BLaER1 treated with 17β-estradiol and CSF1 and Interleukin-3, amounts not matched to agents 10 nM and 100 nM (cell line): ENCODE measurements around the gene TNNI3K.

ENCODE experiments used
- H3K27ac ChIP-seq, 11 experiments: shearing (Covaris generic); formaldehyde crosslinking; 2 replicates each; pipeline ENCODE4 v1.8.1; 2022
- H3K27me3 ChIP-seq, 11 experiments: shearing (Covaris generic); formaldehyde crosslinking; 2 replicates each; pipeline ENCODE4 v1.8.1; 2022
- H3K36me3 ChIP-seq, 11 experiments: shearing (Covaris generic); formaldehyde crosslinking; 2 replicates each; pipeline ENCODE4 v1.8.1; 2022
- H3K4me1 ChIP-seq, 10 experiments: shearing (Covaris generic); formaldehyde crosslinking; 2 replicates each; pipeline ENCODE4 v1.8.1; 2022
- H3K4me2 ChIP-seq, 11 experiments: shearing (Covaris generic); formaldehyde crosslinking; 2 replicates each; pipeline ENCODE4 v1.8.1; 2022
- H3K4me3 ChIP-seq, 10 experiments: shearing (Covaris generic); formaldehyde crosslinking; 2 replicates each; pipeline ENCODE4 v1.8.1; 2022
- H3K9ac ChIP-seq, 11 experiments: shearing (Covaris generic); formaldehyde crosslinking; 2 replicates each; pipeline ENCODE4 v1.8.1; 2022
- H3K9me3 ChIP-seq, 11 experiments: shearing (Covaris generic); formaldehyde crosslinking; replicated peaks in 1 of 11; 2 replicates each; pipeline ENCODE4 v1.8.1; 2022
- H4K20me1 ChIP-seq, 11 experiments: shearing (Covaris generic); formaldehyde crosslinking; 2 replicates each; pipeline ENCODE4 v1.8.1; 2022
- Cebpa-rat ChIP-seq, 11 experiments: shearing (Covaris generic); IDR thresholded peaks; 2 replicates each; pipeline ENCODE4 v1.8.1; 2022

Gene TNNI3K

GRCh38 chr1:74235153-74235552 lies at the start of gene TNNI3K:
Gene TNNI3K, plus strand, starts transcription at chr1:74235387. Its CDS starts 65 bp downstream, at chr1:74235452.
- Histone ChIP-seq H3K4me1 (peaks cover 0 to 5% (median 0%) of the 10 kb centered on the region in 10 experiments; a peak in 2 of 20 replicates), H3K36me3 (no peaks in the 10 kb centered on the region), H3K4me3 (no peak within 1 kb of the TSS), H3K27me3 (no peaks in the 10 kb centered on the region), H4K20me1 (no peaks in the 10 kb centered on the region), H3K4me2 (peak within 1 kb of the TSS in 1 of 11 experiments; percentile 24; a peak in 1 of 22 replicates), H3K9me3 (no peaks in the 10 kb centered on the region), H3K9ac (no peak within 1 kb of the TSS), H3K27ac (no peak within 1 kb of the TSS)
- TF ChIP-seq Cebpa-rat (IDR thresholded peaks at IDR 0.05) = no peak

DNA sequence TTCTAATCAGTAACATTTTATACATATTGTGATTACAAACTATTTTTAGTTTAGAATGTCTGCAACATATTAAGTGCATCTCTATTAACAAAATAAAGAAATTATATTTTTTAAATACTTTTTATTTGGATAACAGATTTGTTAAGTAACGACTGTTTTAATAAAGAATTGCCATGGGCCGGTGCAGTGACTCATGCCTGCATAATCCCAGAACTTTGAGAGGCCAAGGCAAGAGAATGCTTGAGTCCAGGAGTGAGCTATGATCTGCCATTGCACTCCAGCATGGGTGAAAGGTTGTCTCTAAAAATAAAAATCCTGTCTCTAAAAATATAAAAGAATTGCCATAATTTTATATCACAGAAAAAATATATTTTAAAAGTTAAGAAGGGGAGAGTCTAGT lies 41.3 kb upstream of the TNNI3K start:
- Histone ChIP-seq H3K4me1 (peaks cover under 1 to 8% (median 3%) of the 10 kb centered on the region in 10 experiments; a peak in 16 of 20 replicates), H3K27ac (no peak overlapping the region), H3K9ac (no peak overlapping the region), H3K9me3 (peaks cover 0 to 12% (median 9%) of the 10 kb centered on the region in 11 experiments; a peak in 15 of 22 replicates), H4K20me1 (no peaks in the 10 kb centered on the region), H3K4me3 (no peak overlapping the region), H3K4me2 (no peak overlapping the region), H3K27me3 (no peaks in the 10 kb centered on the region), H3K36me3 (no peaks in the 10 kb centered on the region)
- no peak for TF ChIP-seq Cebpa-rat (IDR thresholded peaks at IDR 0.05)

- Histone ChIP-seq H3K4me2 (no peak overlapping the region), H3K27ac (no peak overlapping the region), H4K20me1 (no peaks in the 10 kb centered on the region), H3K9me3 (peaks cover 0 to 4% (median 0%) of the 10 kb centered on the region in 11 experiments; a peak in 1 of 22 replicates), H3K27me3 (no peaks in the 10 kb centered on the region), H3K4me1 (peaks cover 7 to 16% (median 13%) of the 10 kb centered on the region in 10 experiments; a peak in 18 of 20 replicates), H3K36me3 (peaks cover 0 to 7% (median 0%) of the 10 kb centered on the region in 11 experiments; a peak in 4 of 22 replicates), H3K9ac (no peak overlapping the region), H3K4me3 (no peak overlapping the region)
- TF ChIP-seq Cebpa-rat (IDR thresholded peaks at IDR 0.05) = no peak
Observed at GRCh38 chr1:74195339-74195738, 39.8 kb upstream of the TNNI3K start.

DNA sequence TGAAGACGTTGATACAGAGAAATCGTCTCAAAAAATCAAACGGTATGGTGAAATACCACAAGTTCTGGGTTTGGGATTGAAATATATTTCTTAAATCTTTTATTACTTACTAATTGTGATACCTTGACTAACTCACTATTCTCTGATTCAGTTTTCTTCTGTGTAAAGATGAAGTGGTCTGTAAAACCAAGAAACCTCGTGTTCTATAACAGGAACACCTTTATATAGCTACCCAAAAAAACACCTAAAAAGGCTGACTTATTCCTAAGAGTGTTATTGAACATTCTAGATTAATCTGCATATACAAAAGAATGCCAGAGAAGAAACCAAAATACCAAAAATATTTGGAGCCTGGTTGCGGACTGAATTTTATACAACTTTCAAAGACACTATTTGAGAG lies 37.9 kb upstream of the TNNI3K start:
- peaks cover 0 to 4% (median 0%) of the 10 kb centered on the region in 11 experiments; a peak in 1 of 22 replicates for H3K9me3 ChIP-seq
- H3K9ac ChIP-seq = peak overlapping the region; percentile 60 to 84 (median 77); a peak in 16 of 22 replicates
- H3K27me3 ChIP-seq = no peaks in the 10 kb centered on the region
- peaks cover 7 to 16% (median 13%) of the 10 kb centered on the region in 10 experiments; a peak in 18 of 20 replicates for H3K4me1 ChIP-seq
- H4K20me1 ChIP-seq = no peaks in the 10 kb centered on the region
- H3K36me3 ChIP-seq = peaks cover 0 to 26% (median 2%) of the 10 kb centered on the region in 11 experiments; a peak in 6 of 22 replicates
- H3K27ac ChIP-seq = peak overlapping the region in 9 of 11 experiments; percentile 60 to 88 (median 77); a peak in 15 of 22 replicates
- H3K4me2 ChIP-seq = peak overlapping the region; percentile 60 to 87 (median 74)
- no peak for TF ChIP-seq Cebpa-rat (IDR thresholded peaks at IDR 0.05)
- H3K4me3 ChIP-seq = peak overlapping the region; percentile 59 to 76 (median 66)

GRCh38 chr1:74197657-74198552 lies 37.3 kb upstream of the TNNI3K start, which contains the start of the genes FPGT and LRRIQ3:
Gene FPGT, plus strand, starts transcription at chr1:74198242. Its CDS starts 37 bp downstream, at chr1:74198279.
Gene LRRIQ3, minus strand, starts transcription at chr1:74198176. Its CDS starts 14,492 bp downstream, at chr1:74183684.
- Histone ChIP-seq H3K36me3 (peaks cover 0 to 33% (median 2%) of the 10 kb centered on the region in 11 experiments; a peak in 7 of 22 replicates), H3K4me3 (peak within 1 kb of the TSS; percentile 59 to 76 (median 66)), H4K20me1 (no peaks in the 10 kb centered on the region), H3K9ac (peak within 1 kb of the TSS; percentile 69 to 84 (median 79)), H3K9me3 (peaks cover 0 to 4% (median 0%) of the 10 kb centered on the region in 11 experiments; a peak in 1 of 22 replicates), H3K27me3 (no peaks in the 10 kb centered on the region), H3K27ac (peak within 1 kb of the TSS; percentile 60 to 88 (median 75)), H3K4me2 (peak within 1 kb of the TSS; percentile 69 to 93 (median 80)), H3K4me1 (peaks cover 7 to 16% (median 13%) of the 10 kb centered on the region in 10 experiments; a peak in 18 of 20 replicates)
- TF ChIP-seq Cebpa-rat (IDR thresholded peaks at IDR 0.05) = no peak

- peak overlapping the region in 1 of 11 experiments; percentile 82; a peak in 1 of 22 replicates for H3K9ac ChIP-seq
- TF ChIP-seq Cebpa-rat (IDR thresholded peaks at IDR 0.05) = no peak
- peaks cover 0 to 49% (median 2%) of the 10 kb centered on the region in 11 experiments; a peak in 9 of 22 replicates for H3K36me3 ChIP-seq
- H4K20me1 ChIP-seq = no peaks in the 10 kb centered on the region
- H3K27ac ChIP-seq = no peak overlapping the region; a peak in 1 of 22 replicates
- peak overlapping the region in 4 of 10 experiments; percentile 59 to 68 (median 62); a peak in 6 of 20 replicates for H3K4me3 ChIP-seq
- peak overlapping the region; percentile 69 to 93 (median 80); a peak in 17 of 22 replicates for H3K4me2 ChIP-seq
- H3K27me3 ChIP-seq = no peaks in the 10 kb centered on the region
- H3K4me1 ChIP-seq = peaks cover 7 to 16% (median 13%) of the 10 kb centered on the region in 10 experiments; a peak in 18 of 20 replicates
- H3K9me3 ChIP-seq = peaks cover 0 to 4% (median 0%) of the 10 kb centered on the region in 11 experiments; a peak in 1 of 22 replicates
Observed at GRCh38 chr1:74199504-74199903, 35.7 kb upstream of the TNNI3K start.

DNA sequence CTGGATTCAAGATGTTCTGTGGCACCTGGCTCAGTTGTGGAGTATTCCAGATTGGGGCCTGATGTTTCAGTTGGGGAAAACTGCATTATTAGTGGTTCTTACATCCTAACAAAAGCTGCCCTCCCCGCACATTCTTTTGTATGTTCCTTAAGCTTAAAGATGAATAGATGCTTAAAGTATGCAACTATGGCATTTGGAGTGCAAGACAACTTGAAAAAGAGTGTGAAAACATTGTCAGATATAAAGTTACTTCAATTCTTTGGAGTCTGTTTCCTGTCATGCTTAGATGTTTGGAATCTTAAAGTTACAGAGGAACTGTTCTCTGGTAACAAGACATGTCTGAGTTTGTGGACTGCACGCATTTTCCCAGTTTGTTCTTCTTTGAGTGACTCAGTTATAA lies 29.9 kb upstream of the TNNI3K start:
- Histone ChIP-seq H4K20me1 (no peaks in the 10 kb centered on the region), H3K4me1 (no peaks in the 10 kb centered on the region), H3K4me2 (no peak overlapping the region), H3K9ac (no peak overlapping the region), H3K4me3 (no peak overlapping the region), H3K36me3 (peaks cover 0 to 70% (median 3%) of the 10 kb centered on the region in 11 experiments; a peak in 9 of 22 replicates), H3K27ac (no peak overlapping the region), H3K27me3 (no peaks in the 10 kb centered on the region), H3K9me3 (no peaks in the 10 kb centered on the region; a peak in 1 of 22 replicates)
- no peak for TF ChIP-seq Cebpa-rat (IDR thresholded peaks at IDR 0.05)

GRCh38 chr1:74215229-74215628 lies 20.0 kb upstream of the TNNI3K start:
- no peaks in the 10 kb centered on the region for H3K27me3 ChIP-seq
- H4K20me1 ChIP-seq = no peaks in the 10 kb centered on the region
- no peak for TF ChIP-seq Cebpa-rat (IDR thresholded peaks at IDR 0.05)
- no peak overlapping the region for H3K27ac ChIP-seq
- no peaks in the 10 kb centered on the region for H3K36me3 ChIP-seq
- no peak overlapping the region for H3K4me2 ChIP-seq
- no peak overlapping the region for H3K9ac ChIP-seq
- H3K4me1 ChIP-seq = no peaks in the 10 kb centered on the region
- H3K4me3 ChIP-seq = no peak overlapping the region
- no peaks in the 10 kb centered on the region; a peak in 1 of 22 replicates for H3K9me3 ChIP-seq

GRCh38 chr1:74222701-74223100 lies 12.5 kb upstream of the TNNI3K start:
- Histone ChIP-seq H3K36me3 (no peaks in the 10 kb centered on the region), H3K4me2 (no peak overlapping the region), H3K4me1 (peaks cover 0 to 7% (median 0%) of the 10 kb centered on the region in 10 experiments; a peak in 2 of 20 replicates), H3K9me3 (peaks cover 0 to 15% (median 0%) of the 10 kb centered on the region in 11 experiments; a peak in 1 of 22 replicates), H3K27me3 (no peaks in the 10 kb centered on the region), H3K9ac (no peak overlapping the region), H3K4me3 (no peak overlapping the region), H3K27ac (no peak overlapping the region), H4K20me1 (no peaks in the 10 kb centered on the region)
- TF ChIP-seq Cebpa-rat (IDR thresholded peaks at IDR 0.05) = no peak
